WTC11 (cell line): Measurements from ENCODE around the gene PGP. TPM values are rescaled to one million over a fixed set of nuclear protein-coding genes. Genes with fewer than 3 reads are reported as not detected.

Experiments
- ATAC-seq: fragments of 200-7000 bp; cut with Tn5 transposase; 2 replicates; pipeline ENCODE4 v1.10.0; 2021; ENCODE audit warnings: mild to moderate bottlenecking, moderate library complexity
- CTCF ChIA-PET: fragments of 300-600 bp; sonication (Branson Sonifier 250); formaldehyde crosslinking; loops from one replicate; lab custom pipeline; 2021; ENCODE audit warnings: antibody characterized with exemption; lab: Charles Lee
- POLR2A ChIA-PET: fragments of 350-600 bp; sonication (Branson Sonifier 250); formaldehyde crosslinking; loops from one replicate; lab custom pipeline; 2021; ENCODE audit warnings: antibody characterized with exemption; lab: Charles Lee
- DNase-seq: peaks from one replicate; pipeline ENCODE4 v3.0.0; 2021; ENCODE audit warnings: low spot score
- H3K27ac Mint-ChIP-seq: 2 replicates; pipeline ENCODE4 v1.8.0; 2021; ENCODE audit warnings: mixed read lengths
- H3K27me3 Mint-ChIP-seq: 2 replicates; pipeline ENCODE4 v1.8.0; 2021; ENCODE audit warnings: low read depth, mild to moderate bottlenecking, moderate library complexity, mixed read lengths
- H3K36me3 Mint-ChIP-seq: 2 replicates; pipeline ENCODE4 v1.8.0; 2021; ENCODE audit warnings: mixed read lengths
- H3K4me1 Mint-ChIP-seq: 2 replicates; pipeline ENCODE4 v1.8.0; 2022; ENCODE audit warnings: mixed read lengths
- H3K4me3 Mint-ChIP-seq: 2 replicates; pipeline ENCODE4 v1.8.0; 2021; ENCODE audit warnings: mild to moderate bottlenecking, moderate library complexity, mixed read lengths
- H3K9me3 Mint-ChIP-seq: 2 replicates; pipeline ENCODE4 v1.8.0; 2021; ENCODE audit warnings: mixed read lengths
- NFATC4 ChIP-seq: fragments of 250-450 bp; sonication (Bioruptor Pico); IDR thresholded peaks from 2 replicates; pipeline ENCODE4 v1.9.0; 2021; ENCODE audit warnings: mild to moderate bottlenecking
- NFYB ChIP-seq: sonication (generic); formaldehyde crosslinking; conservative IDR thresholded peaks from 2 replicates; pipeline ENCODE4 v1.8.0; 2022; ENCODE audit warnings: low read depth, missing genetic modification reagents
- NR2C2 ChIP-seq: sonication (generic); formaldehyde crosslinking; IDR thresholded peaks from 2 replicates; pipeline ENCODE4 v1.8.0; 2022; ENCODE audit warnings: mild to moderate bottlenecking, missing genetic modification reagents
- SMAD3 ChIP-seq: sonication (generic); formaldehyde crosslinking; IDR thresholded peaks from 2 replicates; pipeline ENCODE4 v1.8.0; 2022; ENCODE audit warnings: missing genetic modification reagents, mild to moderate bottlenecking, borderline replicate concordance
- SP1 ChIP-seq: sonication (generic); formaldehyde crosslinking; conservative IDR thresholded peaks from 2 replicates; pipeline ENCODE4 v1.8.1; 2022; ENCODE audit warnings: missing genetic modification reagents
- USF2 ChIP-seq: sonication (generic); formaldehyde crosslinking; IDR thresholded peaks from 2 replicates; pipeline ENCODE4 v1.8.1; 2023; ENCODE audit warnings: mild to moderate bottlenecking, missing genetic modification reagents, moderate library complexity
- ZNF232 ChIP-seq: sonication (generic); formaldehyde crosslinking; IDR thresholded peaks from 2 replicates; pipeline ENCODE4 v1.8.0; 2022; ENCODE audit warnings: mild to moderate bottlenecking, missing genetic modification reagents
- ZNF416 ChIP-seq: fragments of 250-450 bp; sonication (Bioruptor Pico); IDR thresholded peaks from 2 replicates; pipeline ENCODE4 v1.9.0; 2021; ENCODE audit warnings: mild to moderate bottlenecking, inconsistent platforms
- total RNA-seq: library from RNA; stranded (reverse); gene quantifications from 3 replicates; pipeline ENCODE4 v1.2.3, GENCODE V29; 2021
- TF ChIP-seq, protein P1 (sequence below): sonication (generic); formaldehyde crosslinking; IDR thresholded peaks from 2 replicates; pipeline ENCODE4 v1.8.1; 2023; ENCODE audit warnings: mild to moderate bottlenecking, missing genetic modification reagents
- TF ChIP-seq, protein P2 (sequence below): sonication (generic); formaldehyde crosslinking; IDR thresholded peaks from 2 replicates; pipeline ENCODE4 v1.8.0; 2022; ENCODE audit warnings: missing genetic modification reagents
- TF ChIP-seq, protein P3 (sequence below): sonication (generic); formaldehyde crosslinking; IDR thresholded peaks from 2 replicates; pipeline ENCODE4 v1.8.0; 2022; ENCODE audit warnings: mild to moderate bottlenecking, missing genetic modification reagents

The PGP gene
- total RNA-seq, 1 experiment from 2014 or later: 39.5 TPM

DNA sequence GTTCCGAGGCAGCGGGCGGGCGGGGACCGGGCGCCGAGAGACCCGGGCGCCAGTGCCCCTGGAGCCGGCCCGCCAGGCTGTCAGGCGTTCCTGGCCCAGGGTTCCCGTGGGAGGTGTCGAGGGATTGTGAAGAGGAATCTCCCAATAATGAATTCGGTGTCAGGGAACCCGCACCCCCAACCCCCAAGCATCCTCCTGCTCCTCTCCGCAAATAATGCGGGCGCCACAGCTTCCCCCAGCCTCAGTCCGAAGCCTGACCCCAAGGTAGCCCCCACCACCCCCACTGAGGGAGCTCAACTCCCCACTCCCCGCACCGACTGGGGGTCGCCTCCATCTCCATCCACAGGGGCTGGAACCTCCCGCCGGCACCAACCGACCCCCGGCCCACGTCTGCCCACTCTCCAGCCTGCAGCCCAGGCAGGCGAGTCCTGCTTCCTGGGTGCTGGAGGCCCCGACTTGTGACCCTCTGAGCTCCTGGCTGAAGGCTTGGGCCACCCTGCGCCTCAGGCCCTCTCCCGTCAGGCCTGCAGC, 17.6 kb downstream of the PGP start (continued):
- TF ChIP-seq, protein P1, sequence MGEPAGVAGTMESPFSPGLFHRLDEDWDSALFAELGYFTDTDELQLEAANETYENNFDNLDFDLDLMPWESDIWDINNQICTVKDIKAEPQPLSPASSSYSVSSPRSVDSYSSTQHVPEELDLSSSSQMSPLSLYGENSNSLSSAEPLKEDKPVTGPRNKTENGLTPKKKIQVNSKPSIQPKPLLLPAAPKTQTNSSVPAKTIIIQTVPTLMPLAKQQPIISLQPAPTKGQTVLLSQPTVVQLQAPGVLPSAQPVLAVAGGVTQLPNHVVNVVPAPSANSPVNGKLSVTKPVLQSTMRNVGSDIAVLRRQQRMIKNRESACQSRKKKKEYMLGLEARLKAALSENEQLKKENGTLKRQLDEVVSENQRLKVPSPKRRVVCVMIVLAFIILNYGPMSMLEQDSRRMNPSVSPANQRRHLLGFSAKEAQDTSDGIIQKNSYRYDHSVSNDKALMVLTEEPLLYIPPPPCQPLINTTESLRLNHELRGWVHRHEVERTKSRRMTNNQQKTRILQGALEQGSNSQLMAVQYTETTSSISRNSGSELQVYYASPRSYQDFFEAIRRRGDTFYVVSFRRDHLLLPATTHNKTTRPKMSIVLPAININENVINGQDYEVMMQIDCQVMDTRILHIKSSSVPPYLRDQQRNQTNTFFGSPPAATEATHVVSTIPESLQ (CRISPR knock-in tag): no peak
- TF ChIP-seq NFATC4 (CRISPR knock-in tag): no peak
- no peak for TF ChIP-seq SMAD3 (CRISPR knock-in tag)
- no peak for TF ChIP-seq NR2C2 (CRISPR knock-in tag)
- TF ChIP-seq, protein P2, sequence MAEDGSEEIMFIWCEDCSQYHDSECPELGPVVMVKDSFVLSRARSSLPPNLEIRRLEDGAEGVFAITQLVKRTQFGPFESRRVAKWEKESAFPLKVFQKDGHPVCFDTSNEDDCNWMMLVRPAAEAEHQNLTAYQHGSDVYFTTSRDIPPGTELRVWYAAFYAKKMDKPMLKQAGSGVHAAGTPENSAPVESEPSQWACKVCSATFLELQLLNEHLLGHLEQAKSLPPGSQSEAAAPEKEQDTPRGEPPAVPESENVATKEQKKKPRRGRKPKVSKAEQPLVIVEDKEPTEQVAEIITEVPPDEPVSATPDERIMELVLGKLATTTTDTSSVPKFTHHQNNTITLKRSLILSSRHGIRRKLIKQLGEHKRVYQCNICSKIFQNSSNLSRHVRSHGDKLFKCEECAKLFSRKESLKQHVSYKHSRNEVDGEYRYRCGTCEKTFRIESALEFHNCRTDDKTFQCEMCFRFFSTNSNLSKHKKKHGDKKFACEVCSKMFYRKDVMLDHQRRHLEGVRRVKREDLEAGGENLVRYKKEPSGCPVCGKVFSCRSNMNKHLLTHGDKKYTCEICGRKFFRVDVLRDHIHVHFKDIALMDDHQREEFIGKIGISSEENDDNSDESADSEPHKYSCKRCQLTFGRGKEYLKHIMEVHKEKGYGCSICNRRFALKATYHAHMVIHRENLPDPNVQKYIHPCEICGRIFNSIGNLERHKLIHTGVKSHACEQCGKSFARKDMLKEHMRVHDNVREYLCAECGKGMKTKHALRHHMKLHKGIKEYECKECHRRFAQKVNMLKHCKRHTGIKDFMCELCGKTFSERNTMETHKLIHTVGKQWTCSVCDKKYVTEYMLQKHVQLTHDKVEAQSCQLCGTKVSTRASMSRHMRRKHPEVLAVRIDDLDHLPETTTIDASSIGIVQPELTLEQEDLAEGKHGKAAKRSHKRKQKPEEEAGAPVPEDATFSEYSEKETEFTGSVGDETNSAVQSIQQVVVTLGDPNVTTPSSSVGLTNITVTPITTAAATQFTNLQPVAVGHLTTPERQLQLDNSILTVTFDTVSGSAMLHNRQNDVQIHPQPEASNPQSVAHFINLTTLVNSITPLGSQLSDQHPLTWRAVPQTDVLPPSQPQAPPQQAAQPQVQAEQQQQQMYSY (CRISPR knock-in tag): no peak

DNA sequence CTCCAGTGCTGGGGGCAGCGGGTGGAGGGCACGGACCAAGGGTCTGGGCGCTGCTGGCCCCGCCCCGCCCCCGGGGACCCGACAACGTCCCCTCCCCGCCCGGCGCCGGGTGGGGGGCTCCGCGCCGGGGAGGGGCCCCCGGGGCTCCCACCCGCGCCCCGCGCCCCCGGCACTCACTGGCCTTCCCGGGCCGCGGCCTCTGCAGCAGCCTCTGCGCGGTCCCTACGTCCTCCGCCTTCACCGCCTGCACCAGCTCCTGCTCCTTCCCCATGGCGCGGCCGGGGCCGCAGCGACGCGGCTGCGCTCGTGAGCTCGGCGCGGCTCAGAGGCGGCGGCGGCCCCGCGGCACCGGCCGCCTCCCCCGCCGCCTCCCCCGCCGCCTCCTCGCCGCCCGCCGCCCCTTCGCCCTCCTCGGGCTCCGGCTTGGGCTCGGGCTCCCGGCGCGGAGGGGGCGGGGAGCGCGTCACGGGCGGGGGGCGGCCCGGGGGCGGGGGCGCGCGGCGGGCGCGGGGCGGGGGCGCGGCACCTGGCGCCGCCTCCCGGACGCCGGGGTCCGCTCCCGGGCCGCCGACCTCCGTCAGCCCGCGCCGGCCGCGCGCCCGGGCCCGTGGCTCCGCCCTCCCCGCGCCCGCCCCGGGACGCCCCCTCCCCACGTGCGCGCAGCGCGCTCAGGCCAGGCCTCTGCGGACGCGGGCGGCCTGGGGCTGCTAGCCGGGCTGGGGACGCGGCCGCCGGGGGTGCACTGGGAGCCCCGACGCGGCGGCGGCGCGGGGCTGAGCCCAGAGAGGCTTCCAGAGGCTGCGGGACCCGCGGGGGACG, 18.3 kb downstream of the PGP start, which contains the start of gene CASKIN1:
CASKIN1 (minus strand) TSS at position 444 of the 819 bp plus-strand sequence; CDS start at position 271, 173 bp downstream.
- TF ChIP-seq USF2 (CRISPR knock-in tag) (peak; percentile 43), SP1 (CRISPR knock-in tag) (0 out of 2 replicates have a peak, but pooled peaks have one; percentile 26), NFYB (CRISPR knock-in tag) (no peak)
- peaks cover 4% of the 10 kb centered on the region; the same call in 1 of the 2 replicates for H3K4me1 Mint-ChIP-seq
- ATAC-seq: peak; percentile 34
- POLR2A ChIA-PET: interaction anchor here (0.6 to 1.9 kb wide), 2 partner anchors 15 to 41 kb away, joined by 3 to 5 read pairs; partner anchors contain the start of gene BRICD5
- H3K9me3 Mint-ChIP-seq: no peaks in the 10 kb centered on the region
- no peaks in the 10 kb centered on the region for H3K36me3 Mint-ChIP-seq
- H3K4me3 Mint-ChIP-seq: peak within 1 kb of the TSS; percentile 66
- CTCF ChIA-PET: interaction anchor here (0.6 to 3.5 kb wide), 12 partner anchors 7 to 355 kb away, joined by 3 to 62 read pairs (median 12); partner anchors contain the start of genes DNASE1L2, E4F1, ECI1 and MLST8
- peaks cover 39% of the 10 kb centered on the region for H3K27me3 Mint-ChIP-seq
- H3K27ac Mint-ChIP-seq: no peak within 1 kb of the TSS
- no peak for DNase-seq

DNA sequence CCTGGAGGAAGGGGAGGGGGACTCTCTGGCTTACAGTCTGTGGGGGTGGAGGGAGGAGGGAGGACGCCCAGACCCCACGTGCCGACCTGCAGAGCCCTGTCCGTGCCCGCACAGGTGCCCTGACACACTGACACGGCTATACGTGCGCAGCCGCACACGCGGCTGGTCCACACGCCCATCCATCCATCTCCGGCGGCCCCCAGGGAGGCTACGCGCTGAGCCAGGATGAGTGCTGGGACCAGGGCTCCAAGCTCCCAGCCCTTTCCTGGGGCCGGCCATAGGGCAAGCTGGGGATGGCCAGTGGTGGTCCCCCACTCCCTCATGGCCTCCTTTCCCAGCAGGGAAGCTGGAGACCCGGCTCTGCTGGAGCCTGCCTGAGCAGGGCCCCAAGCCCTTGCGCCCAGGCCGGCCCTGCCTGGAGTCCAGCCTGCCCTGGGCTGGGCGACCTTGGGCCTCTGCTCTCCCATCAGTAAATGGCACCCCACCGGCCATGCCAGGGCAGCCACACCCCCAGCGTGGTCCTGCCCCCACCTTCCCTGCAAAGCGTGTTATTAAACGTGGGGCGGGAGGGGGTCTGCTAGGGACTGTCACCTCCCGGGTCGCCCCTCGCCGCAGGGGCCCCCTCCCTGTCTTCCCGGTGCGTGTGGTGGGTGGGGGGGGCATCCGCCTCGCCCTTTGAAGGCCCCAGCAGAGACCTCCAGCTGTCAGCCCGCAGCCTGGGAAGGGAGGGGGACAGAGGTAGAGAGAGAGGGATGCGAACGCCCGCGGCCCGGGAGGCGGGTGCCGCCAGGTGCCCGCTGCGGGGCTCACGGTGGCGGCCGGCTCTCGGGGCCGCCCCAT, 19.1 kb downstream of the PGP start:
- peaks cover 4% of the 10 kb centered on the region; the same call in 1 of the 2 replicates for H3K4me1 Mint-ChIP-seq
- peaks cover 34% of the 10 kb centered on the region for H3K27me3 Mint-ChIP-seq
- H3K27ac Mint-ChIP-seq: no peak overlapping the region
- POLR2A ChIA-PET: interaction anchor here (0.6 to 1.9 kb wide), 4 partner anchors 15 to 56 kb away, joined by 3 to 12 read pairs (median 4); partner anchors contain the start of genes BRICD5, ECI1 and PGP
- CTCF ChIA-PET: interaction anchor here (0.5 to 3.5 kb wide), 51 partner anchors 8 to 356 kb away, joined by 3 to 62 read pairs (median 4); partner anchors contain the start of genes AMDHD2, BRICD5, CCNF and CEMP1
- no peaks in the 10 kb centered on the region for H3K36me3 Mint-ChIP-seq
- peak; percentile 21 for ATAC-seq
- TF ChIP-seq ZNF232 (CRISPR knock-in tag) (no peak), ZNF416 (CRISPR knock-in tag) (0 out of 2 replicates have a peak, but pooled peaks have one; percentile 20)
- TF ChIP-seq, protein P3, sequence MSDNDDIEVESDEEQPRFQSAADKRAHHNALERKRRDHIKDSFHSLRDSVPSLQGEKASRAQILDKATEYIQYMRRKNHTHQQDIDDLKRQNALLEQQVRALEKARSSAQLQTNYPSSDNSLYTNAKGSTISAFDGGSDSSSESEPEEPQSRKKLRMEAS (CRISPR knock-in tag): no peak
- peak overlapping the region; percentile 66 for H3K4me3 Mint-ChIP-seq
- H3K9me3 Mint-ChIP-seq: no peaks in the 10 kb centered on the region
- no peak for DNase-seq
